ACC112 (cell line): Measurements from ENCODE around the gene FXYD6.
A peak's percentile ranks its signal among the peaks of the same experiment; 100 is the strongest.

Experiments
- H2AFZ ChIP-seq: fragments of 200-600 bp; sonication (generic); one replicate; pipeline ENCODE4 v1.6.0; 2017; ENCODE audit warnings: antibody characterized with exemption, low read length; ENCODE audit not compliant: unreplicated experiment
- H3K27ac ChIP-seq: fragments of 200-600 bp; sonication (generic); 2 replicates; pipeline ENCODE4 v1.5.1; 2014; ENCODE audit warnings: low read depth, mild to moderate bottlenecking, antibody characterized with exemption, low read length, moderate library complexity
- H3K27me3 ChIP-seq: fragments of 200-600 bp; sonication (generic); 2 replicates; pipeline ENCODE4 v1.6.1; 2014; ENCODE audit warnings: mild to moderate bottlenecking, antibody characterized with exemption, low read length, moderate library complexity, mixed read lengths; ENCODE audit not compliant: insufficient read depth
- H3K36me3 ChIP-seq: fragments of 200-600 bp; sonication (generic); 2 replicates; pipeline ENCODE4 v1.6.1; 2016; ENCODE audit warnings: mild to moderate bottlenecking, antibody characterized with exemption, low read length, moderate library complexity, mixed read lengths; ENCODE audit not compliant: insufficient read depth
- H3K4me1 ChIP-seq: fragments of 200-600 bp; sonication (generic); one replicate; pipeline ENCODE4 v1.6.1; 2016; ENCODE audit warnings: low read length, mixed read lengths; ENCODE audit not compliant: insufficient read depth, unreplicated experiment, control insufficient read depth
- H3K4me3 ChIP-seq: fragments of 200-600 bp; sonication (generic); 2 replicates; pipeline ENCODE4 v1.5.1; 2014; ENCODE audit warnings: mild to moderate bottlenecking, low read depth, low read length
- H3K79me2 ChIP-seq: fragments of 200-600 bp; sonication (generic); one replicate; pipeline ENCODE4 v1.6.0; 2016; ENCODE audit warnings: low read length; ENCODE audit not compliant: control insufficient read depth, unreplicated experiment, insufficient read depth

Gene FXYD6

GRCh38 chr11:117820516-117820915 lies 55.9 kb downstream of the FXYD6 start:
- Histone ChIP-seq H3K4me3 (no peak overlapping the region), H3K4me1 (peaks cover 30% of the 10 kb centered on the region), H3K79me2 (no peaks in the 10 kb centered on the region), H3K27ac (no peak overlapping the region), H3K27me3 (no peaks in the 10 kb centered on the region), H2AFZ (no peak overlapping the region), H3K36me3 (no peaks in the 10 kb centered on the region)

- no peaks in the 10 kb centered on the region for H3K27me3 ChIP-seq
- H2AFZ ChIP-seq: no peak overlapping the region
- H3K27ac ChIP-seq: no peak overlapping the region
- no peaks in the 10 kb centered on the region for H3K79me2 ChIP-seq
- no peaks in the 10 kb centered on the region for H3K36me3 ChIP-seq
- H3K4me1 ChIP-seq: peaks cover 30% of the 10 kb centered on the region
- no peak overlapping the region for H3K4me3 ChIP-seq
These were observed 56.4 kb downstream of the FXYD6 start for GRCh38 chr11:117820071-117820470.

- H2AFZ ChIP-seq: no peak overlapping the region
- no peak overlapping the region for H3K27ac ChIP-seq
- no peaks in the 10 kb centered on the region for H3K27me3 ChIP-seq
These were observed 57.1 kb downstream of the FXYD6 start for GRCh38 chr11:117819096-117820040.

GRCh38 chr11:117818041-117818873 lies 58.2 kb downstream of the FXYD6 start:
- Histone ChIP-seq H3K36me3 (no peaks in the 10 kb centered on the region), H3K4me1 (peaks cover 16% of the 10 kb centered on the region), H3K27me3 (no peaks in the 10 kb centered on the region), H2AFZ (no peak overlapping the region), H3K4me3 (no peak overlapping the region), H3K27ac (peak overlapping the region; percentile 21; the same call in 1 of the 2 replicates), H3K79me2 (no peaks in the 10 kb centered on the region)

More at GRCh38 chr11:117819096-117820040, 57.1 kb downstream of the FXYD6 start:
- Histone ChIP-seq H3K4me3 (no peak overlapping the region), H3K36me3 (no peaks in the 10 kb centered on the region), H3K79me2 (no peaks in the 10 kb centered on the region), H3K4me1 (peaks cover 24% of the 10 kb centered on the region)

- Histone ChIP-seq H3K4me1 (peaks cover 16% of the 10 kb centered on the region), H3K36me3 (no peaks in the 10 kb centered on the region), H3K4me3 (no peak overlapping the region), H3K79me2 (no peaks in the 10 kb centered on the region), H2AFZ (no peak overlapping the region), H3K27me3 (no peaks in the 10 kb centered on the region), H3K27ac (peak overlapping the region; percentile 21; the same call in 1 of the 2 replicates)
These were observed 59.0 kb downstream of the FXYD6 start for GRCh38 chr11:117817368-117818040.

- H2AFZ ChIP-seq: no peak overlapping the region
- no peaks in the 10 kb centered on the region for H3K79me2 ChIP-seq
- H3K27me3 ChIP-seq: no peaks in the 10 kb centered on the region
- no peak overlapping the region for H3K27ac ChIP-seq
- H3K4me1 ChIP-seq: peaks cover 16% of the 10 kb centered on the region
- H3K4me3 ChIP-seq: no peak overlapping the region
- no peaks in the 10 kb centered on the region for H3K36me3 ChIP-seq
These were observed 59.6 kb downstream of the FXYD6 start for GRCh38 chr11:117816846-117817367.

GRCh38 chr11:117816151-117816741 lies 60.2 kb downstream of the FXYD6 start:
- Histone ChIP-seq H3K36me3 (no peaks in the 10 kb centered on the region), H3K4me3 (no peak overlapping the region), H3K4me1 (peaks cover 16% of the 10 kb centered on the region), H3K27ac (no peak overlapping the region), H2AFZ (no peak overlapping the region), H3K79me2 (no peaks in the 10 kb centered on the region), H3K27me3 (no peaks in the 10 kb centered on the region)

GRCh38 chr11:117815262-117815803 lies 61.1 kb downstream of the FXYD6 start:
- no peaks in the 10 kb centered on the region for H3K36me3 ChIP-seq
- peaks cover 16% of the 10 kb centered on the region for H3K4me1 ChIP-seq
- no peak overlapping the region for H3K27ac ChIP-seq
- no peak overlapping the region for H3K4me3 ChIP-seq
- H3K79me2 ChIP-seq: no peaks in the 10 kb centered on the region
- H2AFZ ChIP-seq: no peak overlapping the region
- H3K27me3 ChIP-seq: no peaks in the 10 kb centered on the region

GRCh38 chr11:117814766-117815261 lies 61.6 kb downstream of the FXYD6 start:
- Histone ChIP-seq H3K27ac (no peak overlapping the region), H2AFZ (no peak overlapping the region), H3K36me3 (no peaks in the 10 kb centered on the region), H3K79me2 (no peaks in the 10 kb centered on the region), H3K27me3 (peaks cover 1% of the 10 kb centered on the region; the same call in 1 of the 2 replicates), H3K4me1 (peaks cover 16% of the 10 kb centered on the region), H3K4me3 (no peak overlapping the region)
